RWPE1 (cell line): ENCODE measurements around the gene COPS4.
A peak's percentile ranks its signal among the peaks of the same experiment; 100 is the strongest.
"Not testable (repeated sequence)": the region's sequence is repeated elsewhere in the genome, so short reads cannot be mapped to it uniquely, and the experiment has no call there.

ENCODE experiments used
- CTCF ChIA-PET: fragments of 350-600 bp; sonication (Branson Sonifier 250); formaldehyde crosslinking; extraction: SDS; loops from one replicate; lab custom pipeline; 2021; lab: Yijun Ruan, JAX
- POLR2A ChIA-PET: fragments of 400-600 bp; formaldehyde crosslinking; extraction: SDS; loops from one replicate; lab custom pipeline; 2020; ENCODE audit warnings: antibody characterized with exemption; ENCODE audit not compliant: low non-redundant PET; lab: Yijun Ruan, JAX
- DNase-seq: peaks from one replicate; pipeline ENCODE4 v3.0.0; 2012; ENCODE audit warnings: low spot score
- H3K27ac ChIP-seq: fragments of 450-650 bp; 2 replicates; pipeline ENCODE4 v1.5.1; 2017
- TF ChIP-seq, protein P1 (sequence below): fragments of 450-650 bp; conservative IDR thresholded peaks from 2 replicates; pipeline ENCODE4 v1.5.1; 2017; ENCODE audit warnings: low read depth, mild to moderate bottlenecking

COPS4 gene

DNA sequence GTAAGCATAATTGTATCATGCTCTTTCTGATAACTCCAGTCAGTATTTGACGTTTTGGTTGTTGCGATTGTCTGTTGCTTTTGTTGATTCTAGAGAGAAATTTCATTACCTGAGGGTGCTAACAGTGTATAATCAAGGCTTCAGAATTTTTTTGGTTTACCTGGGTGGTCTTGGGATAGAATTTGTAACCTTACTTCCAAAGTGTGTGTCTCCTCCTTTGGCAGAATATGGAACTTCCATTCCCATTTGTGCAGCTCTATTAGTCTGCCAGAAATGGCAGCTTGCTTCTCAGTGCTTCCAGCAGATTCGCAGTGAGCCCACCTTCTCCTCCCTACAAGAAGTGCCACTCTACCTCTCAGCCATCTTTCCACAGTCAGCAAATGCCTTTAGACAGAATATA is 5.3 kb downstream of the COPS4 start:
- ChIA-PET CTCF (interaction anchor here (0.6 kb wide), 1 partner anchor 29 kb away, joined by 6 read pairs; no protein-coding TSS in a partner anchor), POLR2A (interaction anchor here (0.6 kb wide), 1 partner anchor 74 kb away, joined by 3 read pairs; no protein-coding TSS in a partner anchor)
- no peak for DNase-seq
- no peak overlapping the region for H3K27ac ChIP-seq
- TF ChIP-seq, protein P1, sequence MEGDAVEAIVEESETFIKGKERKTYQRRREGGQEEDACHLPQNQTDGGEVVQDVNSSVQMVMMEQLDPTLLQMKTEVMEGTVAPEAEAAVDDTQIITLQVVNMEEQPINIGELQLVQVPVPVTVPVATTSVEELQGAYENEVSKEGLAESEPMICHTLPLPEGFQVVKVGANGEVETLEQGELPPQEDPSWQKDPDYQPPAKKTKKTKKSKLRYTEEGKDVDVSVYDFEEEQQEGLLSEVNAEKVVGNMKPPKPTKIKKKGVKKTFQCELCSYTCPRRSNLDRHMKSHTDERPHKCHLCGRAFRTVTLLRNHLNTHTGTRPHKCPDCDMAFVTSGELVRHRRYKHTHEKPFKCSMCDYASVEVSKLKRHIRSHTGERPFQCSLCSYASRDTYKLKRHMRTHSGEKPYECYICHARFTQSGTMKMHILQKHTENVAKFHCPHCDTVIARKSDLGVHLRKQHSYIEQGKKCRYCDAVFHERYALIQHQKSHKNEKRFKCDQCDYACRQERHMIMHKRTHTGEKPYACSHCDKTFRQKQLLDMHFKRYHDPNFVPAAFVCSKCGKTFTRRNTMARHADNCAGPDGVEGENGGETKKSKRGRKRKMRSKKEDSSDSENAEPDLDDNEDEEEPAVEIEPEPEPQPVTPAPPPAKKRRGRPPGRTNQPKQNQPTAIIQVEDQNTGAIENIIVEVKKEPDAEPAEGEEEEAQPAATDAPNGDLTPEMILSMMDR: no peak

DNA sequence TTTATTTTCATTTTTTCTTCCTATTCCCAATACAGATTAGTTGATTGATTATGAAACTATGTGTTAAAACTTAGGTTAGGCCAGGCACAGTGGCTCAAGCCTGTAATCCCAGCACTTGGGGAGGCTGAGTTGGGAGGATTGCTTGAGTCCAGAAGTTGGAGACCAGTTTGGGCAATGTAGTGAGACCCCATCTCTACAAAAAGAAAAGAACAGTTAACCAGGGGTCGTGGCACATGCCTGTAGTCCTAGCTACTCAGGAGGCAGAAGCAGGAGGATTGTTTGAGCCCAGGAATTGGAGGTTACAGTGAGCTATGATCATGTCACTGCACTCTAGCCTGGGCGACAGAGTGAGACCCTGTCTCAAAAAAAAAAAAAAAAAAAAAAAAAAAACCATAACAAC is 8.2 kb downstream of the COPS4 start:
- H3K27ac ChIP-seq, CTCF ChIA-PET, POLR2A ChIA-PET, DNase-seq: not testable (repeated sequence)

- peak; percentile 37 for DNase-seq
- peak overlapping the region; percentile 78 for H3K27ac ChIP-seq
- POLR2A ChIA-PET: no interaction called here
These were observed 8.9 kb downstream of the COPS4 start for GRCh38 chr4:83043801-83044407.

GRCh38 chr4:83046693-83047473 is 11.9 kb downstream of the COPS4 start:
- no peak for DNase-seq
- CTCF ChIA-PET: interaction anchor here (2.5 kb wide), 1 partner anchor 8 kb away, joined by 10 read pairs; no protein-coding TSS in a partner anchor
- POLR2A ChIA-PET: no interaction called here
- peak overlapping the region; percentile 5; the same call in 1 of the 2 replicates for H3K27ac ChIP-seq
- TF ChIP-seq, protein P1: no peak

More at GRCh38 chr4:83043801-83044407, 8.9 kb downstream of the COPS4 start:
- TF ChIP-seq, protein P1: no peak
- CTCF ChIA-PET: no interaction called here

- H3K27ac ChIP-seq, CTCF ChIA-PET, DNase-seq, POLR2A ChIA-PET: not testable (repeated sequence)
These were observed 13.8 kb downstream of the COPS4 start for GRCh38 chr4:83048781-83049180.

GRCh38 chr4:83054928-83055327 is 19.9 kb downstream of the COPS4 start:
- TF ChIP-seq, protein P1: peak; percentile 58
- POLR2A ChIA-PET: no interaction called here

GRCh38 chr4:83062739-83063138 is 27.8 kb downstream of the COPS4 start:
- ChIA-PET CTCF (no interaction called here), POLR2A (interaction anchor here (0.7 kb wide), 1 partner anchor 96 kb away, joined by 3 read pairs; no protein-coding TSS in a partner anchor)
- TF ChIP-seq, protein P1: no peak
- H3K27ac ChIP-seq: no peak overlapping the region
- no peak for DNase-seq

More at GRCh38 chr4:83054928-83055327, 19.9 kb downstream of the COPS4 start:
- CTCF ChIA-PET: interaction anchor here (0.6 to 1.5 kb wide), 5 partner anchors 9 to 227 kb away, joined by 3 to 10 read pairs (median 5); no protein-coding TSS in a partner anchor
- no peak overlapping the region for H3K27ac ChIP-seq
- peak; percentile 26 for DNase-seq
